HG02884 (cell line): Measurements from ENCODE around the gene ARHGAP42.
"Not testable (repeated sequence)": the region's sequence is repeated elsewhere in the genome, so short reads cannot be mapped to it uniquely, and the experiment has no call there.

ENCODE experiments used
- ATAC-seq: cut with Tn5 transposase; IDR thresholded peaks from one replicate; pipeline ENCODE4 v1.9.1; 2021; ENCODE audit warnings: mild to moderate bottlenecking, moderate library complexity; ENCODE audit not compliant: unreplicated experiment

The ARHGAP42 gene

GRCh38 chr11:100687054-100687629 is at the start of gene ARHGAP42:
TSS of gene ARHGAP42 (plus strand) at chr11:100687288. CDS start at chr11:100687679, 391 bp downstream.
- peak; percentile 66 for ATAC-seq

- no peak for ATAC-seq
These were observed 49.4 kb upstream of the ARHGAP42 start for GRCh38 chr11:100637706-100638105.

GRCh38 chr11:100638648-100639047 is 48.4 kb upstream of the ARHGAP42 start:
- no peak for ATAC-seq

- ATAC-seq = no peak
These were observed 47.9 kb upstream of the ARHGAP42 start for GRCh38 chr11:100639140-100639539.

- no peak for ATAC-seq
These were observed 47.0 kb upstream of the ARHGAP42 start for GRCh38 chr11:100640071-100640470.

GRCh38 chr11:100640646-100641045 is 46.4 kb upstream of the ARHGAP42 start:
- no peak for ATAC-seq

GRCh38 chr11:100641456-100641855 is 45.6 kb upstream of the ARHGAP42 start:
- no peak for ATAC-seq

GRCh38 chr11:100646545-100646944 is 40.5 kb upstream of the ARHGAP42 start:
- ATAC-seq = no peak

GRCh38 chr11:100647861-100648260 is 39.2 kb upstream of the ARHGAP42 start:
- no peak for ATAC-seq

GRCh38 chr11:100663583-100663982 is 23.5 kb upstream of the ARHGAP42 start:
- no peak for ATAC-seq

- ATAC-seq = no peak
These were observed 23.1 kb upstream of the ARHGAP42 start for GRCh38 chr11:100663996-100664395.

- ATAC-seq = not testable (repeated sequence)
These were observed 20.3 kb upstream of the ARHGAP42 start for GRCh38 chr11:100666816-100667215.

GRCh38 chr11:100667449-100667848 is 19.6 kb upstream of the ARHGAP42 start:
- ATAC-seq = no peak

- no peak for ATAC-seq
These were observed 16.9 kb upstream of the ARHGAP42 start for GRCh38 chr11:100670140-100670539.

- ATAC-seq = no peak
These were observed 15.6 kb upstream of the ARHGAP42 start for GRCh38 chr11:100671471-100671870.

GRCh38 chr11:100672498-100673033 is 14.5 kb upstream of the ARHGAP42 start:
- ATAC-seq = no peak

- ATAC-seq = no peak
These were observed 14.0 kb upstream of the ARHGAP42 start for GRCh38 chr11:100673063-100673462.

GRCh38 chr11:100674212-100674611 is 12.9 kb upstream of the ARHGAP42 start:
- no peak for ATAC-seq

- no peak for ATAC-seq
These were observed 11.9 kb upstream of the ARHGAP42 start for GRCh38 chr11:100675115-100675650.

- ATAC-seq = no peak
These were observed 10.2 kb upstream of the ARHGAP42 start for GRCh38 chr11:100676901-100677300.

- ATAC-seq = no peak
These were observed 9.3 kb upstream of the ARHGAP42 start for GRCh38 chr11:100677796-100678195.

GRCh38 chr11:100680070-100680469 is 7.0 kb upstream of the ARHGAP42 start:
- no peak for ATAC-seq

- ATAC-seq = peak; percentile 98
These were observed 6.0 kb upstream of the ARHGAP42 start for GRCh38 chr11:100681064-100681502.
